ENCODE results near the gene LSM10.
A peak's percentile ranks its signal among the peaks of the same experiment; 100 is the strongest.

The LSM10 gene

DNA sequence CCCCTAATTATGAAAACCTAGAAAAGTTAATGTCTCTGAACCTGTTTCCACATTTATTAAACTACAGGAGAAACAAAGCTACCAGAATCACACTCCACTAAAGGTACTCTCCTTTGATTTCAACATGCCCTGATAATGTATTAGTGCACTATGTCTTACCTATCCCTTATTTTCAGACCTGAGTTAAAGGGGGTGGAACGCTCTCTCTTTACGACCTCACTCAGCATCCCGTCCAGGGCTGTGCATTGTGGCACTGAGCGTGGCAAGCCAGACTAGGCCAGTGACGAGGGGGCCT, 678 bp downstream of the LSM10 start:
- peak overlapping the region; percentile 60 for H3K4me3 ChIP-seq (ENCODE audit: insufficient read depth, low read length, poor library complexity, severe bottlenecking)
- H4K20me1 ChIP-seq (ENCODE audit: low read depth, low read length) = no peaks in the 10 kb centered on the region
- H3K9me3 ChIP-seq (ENCODE audit: insufficient read depth, low read length) = peaks cover 6% of the 10 kb centered on the region; the same call in 1 of the 2 replicates
- peak overlapping the region; percentile 76 for H3K27ac ChIP-seq (ENCODE audit: low read depth, low read length)
- H3K9ac ChIP-seq (ENCODE audit: low read length) = peak overlapping the region; percentile 66
- H3K79me2 ChIP-seq (ENCODE audit: insufficient read depth, low read length) = peaks cover 19% of the 10 kb centered on the region
- no peak for TF ChIP-seq EZH2phosphoT487 (conservative IDR thresholded peaks at IDR 0.05; ENCODE audit: low read length)
- TF ChIP-seq, protein P1, sequence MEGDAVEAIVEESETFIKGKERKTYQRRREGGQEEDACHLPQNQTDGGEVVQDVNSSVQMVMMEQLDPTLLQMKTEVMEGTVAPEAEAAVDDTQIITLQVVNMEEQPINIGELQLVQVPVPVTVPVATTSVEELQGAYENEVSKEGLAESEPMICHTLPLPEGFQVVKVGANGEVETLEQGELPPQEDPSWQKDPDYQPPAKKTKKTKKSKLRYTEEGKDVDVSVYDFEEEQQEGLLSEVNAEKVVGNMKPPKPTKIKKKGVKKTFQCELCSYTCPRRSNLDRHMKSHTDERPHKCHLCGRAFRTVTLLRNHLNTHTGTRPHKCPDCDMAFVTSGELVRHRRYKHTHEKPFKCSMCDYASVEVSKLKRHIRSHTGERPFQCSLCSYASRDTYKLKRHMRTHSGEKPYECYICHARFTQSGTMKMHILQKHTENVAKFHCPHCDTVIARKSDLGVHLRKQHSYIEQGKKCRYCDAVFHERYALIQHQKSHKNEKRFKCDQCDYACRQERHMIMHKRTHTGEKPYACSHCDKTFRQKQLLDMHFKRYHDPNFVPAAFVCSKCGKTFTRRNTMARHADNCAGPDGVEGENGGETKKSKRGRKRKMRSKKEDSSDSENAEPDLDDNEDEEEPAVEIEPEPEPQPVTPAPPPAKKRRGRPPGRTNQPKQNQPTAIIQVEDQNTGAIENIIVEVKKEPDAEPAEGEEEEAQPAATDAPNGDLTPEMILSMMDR (IDR thresholded peaks at IDR 0.05; ENCODE audit: insufficient read depth, low read length, poor library complexity, severe bottlenecking) = no peak
- no peaks in the 10 kb centered on the region for H3K36me3 ChIP-seq (ENCODE audit: low read length)
- H3F3A ChIP-seq (ENCODE audit: insufficient read depth) = peaks cover 32% of the 10 kb centered on the region
- no peaks in the 10 kb centered on the region for H3K9me2 ChIP-seq (replicated peaks; ENCODE audit: insufficient read depth, low read length)
- H2AFZ ChIP-seq (ENCODE audit: low read depth, low read length, severe bottlenecking) = peak overlapping the region; percentile 59
- peak overlapping the region; percentile 73 for H3K4me2 ChIP-seq (ENCODE audit: low read depth, low read length, poor library complexity, severe bottlenecking)
- H3K27me3 ChIP-seq (ENCODE audit: low read length) = no peaks in the 10 kb centered on the region

DNA sequence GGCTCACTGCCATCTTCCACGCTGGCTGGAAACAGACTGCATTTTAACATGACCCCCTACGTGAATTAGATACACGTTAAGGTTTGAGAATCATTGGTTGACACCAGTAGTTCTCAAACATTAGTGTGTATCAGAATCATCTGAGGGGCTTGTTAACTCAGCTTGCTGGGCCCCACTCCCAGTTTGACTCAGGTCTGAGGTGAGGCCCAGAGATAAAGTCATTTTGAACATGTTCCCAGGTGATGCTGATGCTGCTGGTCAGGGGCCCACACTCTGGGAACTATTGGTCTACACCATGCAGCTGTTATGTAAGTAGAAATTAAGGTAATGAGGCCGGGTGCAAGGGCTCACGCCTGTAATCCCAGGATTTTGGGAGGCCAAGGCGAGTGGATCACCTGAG, 1.3 kb downstream of the LSM10 start:
- no peak for TF ChIP-seq EZH2phosphoT487 (conservative IDR thresholded peaks at IDR 0.05; ENCODE audit: low read length)
- TF ChIP-seq, protein P1 (IDR thresholded peaks at IDR 0.05; ENCODE audit: insufficient read depth, low read length, poor library complexity, severe bottlenecking) = no peak
- no peak overlapping the region for H2AFZ ChIP-seq (ENCODE audit: low read depth, low read length, severe bottlenecking)

DNA sequence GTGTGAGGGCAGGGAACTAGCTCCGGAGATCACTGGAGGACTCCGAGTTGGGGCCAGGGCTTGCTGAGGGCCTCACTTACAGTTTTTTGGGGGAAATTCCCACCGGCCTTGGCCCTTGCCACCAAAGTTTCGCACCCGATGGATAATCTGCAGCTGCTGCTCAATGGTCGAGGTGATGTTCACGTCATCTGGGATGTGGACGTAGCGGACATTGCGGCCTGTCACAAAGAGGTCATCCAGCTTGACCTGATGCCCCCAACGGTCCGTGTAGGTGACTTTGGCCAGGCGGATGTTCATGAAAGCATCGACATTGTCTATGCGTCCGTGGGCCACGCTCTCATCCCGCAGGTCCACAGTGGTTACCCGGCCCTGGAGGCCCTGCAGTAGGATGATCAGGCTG, 4.0 kb downstream of the LSM10 start:
- Histone ChIP-seq H3F3A (ENCODE audit: insufficient read depth) (peaks cover 49% of the 10 kb centered on the region), H3K9me2 (replicated peaks; ENCODE audit: insufficient read depth, low read length) (no peaks in the 10 kb centered on the region), H2AFZ (ENCODE audit: low read depth, low read length, severe bottlenecking) (no peak overlapping the region), H3K9me3 (ENCODE audit: insufficient read depth, low read length) (no peaks in the 10 kb centered on the region), H3K79me2 (ENCODE audit: insufficient read depth, low read length) (peaks cover 19% of the 10 kb centered on the region), H4K20me1 (ENCODE audit: low read depth, low read length) (no peaks in the 10 kb centered on the region), H3K27ac (ENCODE audit: low read depth, low read length) (peak overlapping the region; percentile 96; the same call in 1 of the 2 replicates), H3K36me3 (ENCODE audit: low read length) (no peaks in the 10 kb centered on the region), H3K4me3 (ENCODE audit: insufficient read depth, low read length, poor library complexity, severe bottlenecking) (no peak overlapping the region), H3K4me2 (ENCODE audit: low read depth, low read length, poor library complexity, severe bottlenecking) (no peak overlapping the region), H3K27me3 (ENCODE audit: low read length) (no peaks in the 10 kb centered on the region), H3K9ac (ENCODE audit: low read length) (no peak overlapping the region)
- no peak for TF ChIP-seq EZH2phosphoT487 (conservative IDR thresholded peaks at IDR 0.05; ENCODE audit: low read length)
- TF ChIP-seq, protein P1 (IDR thresholded peaks at IDR 0.05; ENCODE audit: insufficient read depth, low read length, poor library complexity, severe bottlenecking) = no peak

More for the DNA sequence above, 1.3 kb downstream of the LSM10 start:
- Histone ChIP-seq H3K9me2 (replicated peaks; ENCODE audit: insufficient read depth, low read length) (no peaks in the 10 kb centered on the region), H3K9ac (ENCODE audit: low read length) (peak overlapping the region; percentile 66), H3K27me3 (ENCODE audit: low read length) (no peaks in the 10 kb centered on the region), H4K20me1 (ENCODE audit: low read depth, low read length) (no peaks in the 10 kb centered on the region), H3K79me2 (ENCODE audit: insufficient read depth, low read length) (peaks cover 19% of the 10 kb centered on the region), H3K27ac (ENCODE audit: low read depth, low read length) (peak overlapping the region; percentile 76), H3F3A (ENCODE audit: insufficient read depth) (peaks cover 37% of the 10 kb centered on the region), H3K9me3 (ENCODE audit: insufficient read depth, low read length) (peaks cover 4% of the 10 kb centered on the region; the same call in 1 of the 2 replicates), H3K36me3 (ENCODE audit: low read length) (no peaks in the 10 kb centered on the region), H3K4me2 (ENCODE audit: low read depth, low read length, poor library complexity, severe bottlenecking) (peak overlapping the region; percentile 73), H3K4me3 (ENCODE audit: insufficient read depth, low read length, poor library complexity, severe bottlenecking) (peak overlapping the region; percentile 60)

Data from SU-DHL-6 (cell line).